IPS-NIHi7 (cell line): ENCODE results near the gene PPP2R2D.
"Not testable (repeated sequence)": the region's sequence is repeated elsewhere in the genome, so short reads cannot be mapped to it uniquely, and the experiment has no call there.

Source experiments
- DNase-seq: peaks from one replicate; pipeline ENCODE4 v3.0.0; 2012; ENCODE audit warnings: mixed read lengths; ENCODE audit errors: extremely low spot score

The PPP2R2D gene

GRCh38 chr10:131866673-131867072, 34.1 kb upstream of the PPP2R2D start:
- no peak for DNase-seq

DNA sequence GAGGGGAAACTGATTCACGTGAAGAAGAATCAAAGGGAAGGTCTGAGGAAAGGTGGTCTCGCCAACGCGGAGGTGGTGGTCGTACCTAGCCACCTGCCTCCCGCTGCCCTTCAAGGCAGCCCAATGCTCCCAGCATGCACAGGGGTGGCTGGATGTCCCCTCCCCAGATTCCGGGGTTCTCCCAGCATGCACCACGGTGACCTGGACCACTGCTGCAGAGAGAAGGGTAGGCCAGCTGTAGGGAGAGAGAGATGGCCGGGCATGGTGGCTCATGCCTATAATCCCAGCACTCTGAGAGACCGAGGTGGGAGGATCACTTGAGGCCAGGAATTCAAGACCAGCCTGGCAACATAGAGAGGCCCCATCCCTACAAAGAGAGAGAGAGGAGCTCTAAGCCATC, 32.4 kb upstream of the PPP2R2D start:
- DNase-seq: no peak

- no peak for DNase-seq
These were observed 31.5 kb upstream of the PPP2R2D start for GRCh38 chr10:131869344-131869743.

DNA sequence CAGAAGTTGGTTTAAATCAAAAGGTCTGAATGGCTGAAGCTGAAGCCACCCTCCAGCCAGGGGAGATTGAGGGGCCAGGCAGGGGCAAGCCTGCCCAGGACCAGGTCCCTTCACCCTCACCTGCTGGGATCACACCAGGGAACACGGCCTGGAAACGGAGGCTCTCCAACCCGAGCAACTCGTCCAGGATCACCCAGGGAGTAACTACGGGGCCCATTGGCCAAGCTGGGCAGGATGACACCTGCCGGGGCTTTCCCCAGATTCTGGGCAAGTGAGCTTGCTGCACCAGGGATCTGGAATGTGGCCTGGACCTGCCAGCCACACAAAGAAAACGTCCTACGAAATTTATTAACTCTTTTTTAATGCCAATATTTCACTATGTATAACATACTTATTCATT, 30.4 kb upstream of the PPP2R2D start:
- no peak for DNase-seq

- no peak for DNase-seq
These were observed 29.8 kb upstream of the PPP2R2D start for GRCh38 chr10:131870831-131871672.

DNA sequence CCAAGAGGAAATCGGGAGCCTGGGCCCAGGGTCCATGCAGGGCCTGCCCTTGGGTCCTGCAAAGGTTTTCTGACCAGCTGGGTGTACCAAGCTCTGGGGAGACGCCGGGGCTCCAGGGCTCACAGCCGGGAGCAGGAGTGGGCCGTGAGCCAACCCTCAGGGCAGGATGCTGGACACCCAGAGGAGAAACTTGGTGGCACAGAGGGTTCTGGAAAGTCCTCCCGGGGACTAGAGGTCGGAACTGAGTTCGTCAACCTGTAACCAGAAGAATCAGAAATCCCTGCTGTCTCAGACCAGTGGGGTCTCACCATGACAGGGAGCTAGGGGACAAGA, 29.2 kb upstream of the PPP2R2D start:
- no peak for DNase-seq

GRCh38 chr10:131872011-131872826, 28.6 kb upstream of the PPP2R2D start:
- no peak for DNase-seq

GRCh38 chr10:131872827-131873375, 27.9 kb upstream of the PPP2R2D start:
- no peak for DNase-seq

DNA sequence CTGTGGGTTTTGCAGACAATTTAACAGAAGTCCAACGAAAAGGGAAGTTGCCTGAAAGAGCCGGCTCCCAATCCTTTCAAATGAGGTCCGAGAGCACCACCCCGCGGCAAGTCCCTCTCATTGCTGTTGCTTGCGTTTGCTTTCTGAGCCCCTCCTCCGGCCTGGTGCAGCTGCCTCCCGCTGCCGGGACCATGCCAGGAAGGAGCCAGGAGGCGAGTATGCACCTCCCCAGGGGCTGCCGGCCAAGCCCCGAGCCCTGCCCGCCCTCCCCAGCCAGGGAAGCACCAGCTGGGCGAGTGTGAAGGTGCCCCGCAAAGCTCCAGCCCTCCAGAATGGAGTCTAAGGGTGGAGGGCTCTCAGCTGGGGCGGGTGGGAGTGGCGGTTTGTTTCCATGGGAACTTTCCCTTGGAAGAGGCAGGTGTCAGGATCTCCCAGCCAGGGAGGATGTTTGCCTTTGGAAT, 25.8 kb upstream of the PPP2R2D start:
- DNase-seq: peak; percentile 95

GRCh38 chr10:131875501-131875900, 25.3 kb upstream of the PPP2R2D start:
- DNase-seq: no peak

DNA sequence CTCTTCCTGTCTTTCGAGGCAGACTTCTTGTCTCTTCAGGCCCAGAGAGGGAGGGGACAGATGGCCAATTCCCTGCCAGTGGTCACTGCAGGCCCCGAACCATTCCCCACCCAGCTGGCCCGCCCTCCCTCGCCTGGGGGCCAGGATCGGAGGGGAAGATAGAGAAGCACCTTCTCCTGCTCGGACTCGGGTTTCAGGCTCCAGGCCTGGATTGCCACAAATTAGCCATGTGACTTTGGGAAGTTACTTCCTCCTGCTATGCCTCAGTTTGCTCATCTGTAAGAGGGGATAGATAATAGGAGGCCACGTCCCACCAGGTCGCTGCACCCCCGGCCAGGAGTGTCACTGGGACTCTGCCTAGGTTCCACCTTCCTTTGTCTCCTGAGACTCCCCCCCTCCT, 24.8 kb upstream of the PPP2R2D start:
- DNase-seq: no peak

GRCh38 chr10:131876508-131876907, 24.3 kb upstream of the PPP2R2D start:
- DNase-seq: no peak

- no peak for DNase-seq
These were observed 20.7 kb upstream of the PPP2R2D start for GRCh38 chr10:131880016-131880590.

DNA sequence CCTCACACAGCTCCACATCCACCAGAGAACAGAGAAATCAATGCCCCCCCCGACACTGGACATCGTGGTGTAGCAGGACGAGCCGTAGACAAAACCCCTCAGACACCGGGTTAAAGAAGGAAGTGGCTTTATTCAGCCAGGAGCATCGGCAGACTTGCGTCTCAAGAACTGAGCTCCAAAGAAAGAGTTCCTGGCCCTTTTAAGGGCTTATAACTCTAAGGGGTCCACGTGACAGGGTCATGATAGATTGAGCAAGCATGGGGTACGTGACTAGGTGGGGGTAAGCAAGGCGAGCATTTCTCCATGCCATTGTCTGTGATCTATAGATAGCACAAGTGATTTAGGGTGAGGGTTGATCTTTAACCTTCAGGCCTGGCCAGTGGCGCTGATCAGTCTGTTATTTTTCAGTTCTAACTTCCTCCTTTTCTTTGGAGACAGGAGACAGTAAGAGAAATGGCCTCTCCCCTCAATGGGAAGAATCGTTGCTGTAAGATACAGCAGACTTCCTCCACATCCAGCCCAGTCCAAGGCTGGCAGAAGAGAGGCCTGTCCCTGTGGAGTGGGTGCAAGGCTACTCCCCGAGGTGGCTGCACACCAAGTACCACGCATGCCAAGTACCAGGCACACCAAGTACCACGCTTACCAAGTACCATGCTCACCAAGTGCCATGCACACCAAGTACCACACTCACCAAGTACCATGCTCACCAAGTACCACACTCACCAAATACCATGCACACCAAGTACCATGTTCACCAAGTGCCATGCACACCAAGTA, 19.5 kb upstream of the PPP2R2D start:
- no peak for DNase-seq

DNA sequence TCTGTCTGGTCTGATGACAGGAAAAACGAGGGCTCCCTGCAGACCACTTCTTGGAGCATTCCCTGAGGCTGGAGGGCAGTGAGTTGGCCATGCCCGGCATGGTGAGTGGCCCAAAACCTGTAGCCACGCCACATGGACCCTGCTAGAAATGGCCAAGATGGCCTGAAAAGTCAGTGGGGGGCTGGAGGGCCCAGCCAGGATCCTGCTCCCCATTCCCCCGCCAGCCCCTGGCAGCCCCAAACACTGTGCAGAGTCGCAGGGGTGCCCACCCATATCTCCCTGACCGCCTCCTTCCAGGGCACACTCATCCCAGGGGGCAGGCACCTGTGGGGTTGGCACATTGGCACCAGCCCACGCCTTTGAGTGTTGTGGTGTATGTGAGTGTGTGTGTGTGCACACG, 18.7 kb upstream of the PPP2R2D start:
- no peak for DNase-seq

DNA sequence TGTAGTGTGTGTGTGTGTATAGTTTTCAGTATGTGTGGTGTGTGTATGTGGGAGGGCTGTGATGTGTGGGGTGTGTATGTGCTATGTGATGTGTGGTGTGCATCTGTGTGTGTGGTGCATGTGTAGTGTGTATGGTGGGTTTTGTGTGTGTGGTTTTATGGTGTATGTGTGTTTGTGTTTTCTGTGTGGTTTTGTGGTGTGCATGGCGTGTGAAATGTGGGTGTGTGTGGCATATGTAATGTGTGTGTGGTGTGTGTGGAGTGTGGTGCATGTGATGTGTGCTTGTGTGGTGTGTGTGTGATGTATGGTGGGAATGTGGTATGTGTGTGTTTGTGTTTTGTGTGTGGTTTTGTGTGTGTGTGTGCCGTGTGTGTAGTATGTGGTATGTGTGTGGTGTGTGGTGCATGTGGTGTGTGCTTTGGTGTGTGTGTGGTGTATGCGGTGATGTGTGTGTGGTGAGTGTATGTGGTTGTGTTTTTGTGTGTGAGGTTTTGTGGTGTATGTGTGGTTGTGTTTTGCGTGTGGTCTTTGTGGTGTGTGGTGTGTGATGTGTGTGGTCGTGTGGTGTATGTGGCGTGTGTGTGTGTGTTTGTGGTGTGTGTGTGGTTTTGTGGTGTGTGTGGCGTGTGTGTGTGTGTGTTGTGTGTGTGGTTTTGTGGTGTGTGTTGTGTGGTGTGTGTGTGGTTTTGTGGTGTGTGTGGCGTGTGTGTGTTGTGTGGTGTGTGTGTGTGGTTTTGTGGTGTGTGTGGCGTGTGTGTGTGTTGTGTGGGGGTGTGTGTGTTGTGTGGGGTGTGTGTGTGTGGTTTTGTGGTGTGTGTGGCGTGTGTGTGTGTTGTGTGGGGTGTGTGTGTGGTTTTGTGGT, 18.0 kb upstream of the PPP2R2D start:
- no peak for DNase-seq

GRCh38 chr10:131883621-131884393, 17.0 kb upstream of the PPP2R2D start:
- DNase-seq: not testable (repeated sequence)

DNA sequence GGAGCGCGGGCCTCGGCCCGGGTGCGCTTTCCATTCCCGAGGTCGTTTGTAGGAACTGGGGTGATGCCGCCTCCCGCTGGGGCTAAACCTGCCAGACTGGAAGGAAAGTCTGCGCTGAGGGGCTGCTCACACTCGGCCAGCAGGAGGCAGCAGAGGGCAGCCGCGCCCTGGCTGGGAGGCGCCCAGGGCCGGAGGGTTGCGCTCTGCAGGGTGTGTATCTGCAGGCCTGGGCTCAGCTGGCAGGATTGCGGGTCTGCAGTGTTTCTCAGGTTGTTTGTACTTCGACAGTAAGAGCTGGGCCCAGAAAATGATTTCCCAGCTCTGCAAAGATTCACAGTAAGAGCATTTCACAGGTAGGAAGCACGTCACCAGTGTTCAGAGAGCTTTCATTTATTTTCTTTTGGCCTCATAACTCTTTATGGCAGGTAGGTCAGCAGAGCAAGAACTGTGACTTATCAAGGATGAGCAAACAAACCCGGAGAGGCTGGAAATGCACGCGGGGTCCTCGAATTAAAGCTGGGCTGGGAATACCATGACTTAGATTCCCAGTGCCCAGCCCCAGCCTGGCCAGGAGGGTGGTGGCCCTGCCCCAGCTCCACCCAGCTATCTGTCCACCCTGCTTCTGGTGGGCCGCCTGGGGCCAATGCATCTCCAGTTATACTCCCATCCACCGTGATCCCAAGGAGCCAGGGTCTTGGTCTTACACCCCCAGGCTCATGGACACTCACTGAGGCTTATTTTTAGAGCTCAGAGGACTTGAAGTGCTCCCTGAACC, 15.2 kb upstream of the PPP2R2D start:
- peak; percentile 91 for DNase-seq

- no peak for DNase-seq
These were observed 14.6 kb upstream of the PPP2R2D start for GRCh38 chr10:131886237-131886636.
